Type B pancreatic cell (in vitro differentiated cells): ENCODE results near the gene HNRNPDL. TPM values are rescaled to one million over a fixed set of nuclear protein-coding genes. Genes with fewer than 3 reads are reported as not detected.

Experiments used
- DNase-seq: peaks from one replicate; pipeline ENCODE4 v3.0.0; 2021; ENCODE audit warnings: mixed read lengths; ENCODE audit not compliant: unreplicated experiment; ENCODE audit errors: extremely low spot score
- H3K27ac Mint-ChIP-seq: 2 replicates; pipeline ENCODE4 v1.8.0; 2021; ENCODE audit warnings: mild to moderate bottlenecking, mixed read lengths
- H3K27me3 Mint-ChIP-seq: 2 replicates; pipeline ENCODE4 v1.8.0; 2021; ENCODE audit warnings: mixed read lengths
- H3K36me3 Mint-ChIP-seq: 2 replicates; pipeline ENCODE4 v1.8.0; 2021; ENCODE audit warnings: mixed read lengths
- H3K4me1 Mint-ChIP-seq: one replicate; pipeline ENCODE4 v1.8.0; 2021; ENCODE audit warnings: mixed read lengths; ENCODE audit not compliant: unreplicated experiment
- H3K4me3 Mint-ChIP-seq: 2 replicates; pipeline ENCODE4 v1.8.0; 2021; ENCODE audit warnings: mild to moderate bottlenecking, mixed read lengths
- H3K9me3 Mint-ChIP-seq: 2 replicates; pipeline ENCODE4 v1.8.0; 2021; ENCODE audit warnings: mixed read lengths
- CTCF ChIP-seq: fragments of 200-600 bp; sonication (generic); conservative IDR thresholded peaks from 2 replicates; pipeline ENCODE4 v1.5.0; 2021; ENCODE audit warnings: antibody characterized with exemption, mild to moderate bottlenecking
- total RNA-seq: library from RNA; stranded (reverse); gene quantifications from 2 replicates; pipeline ENCODE4 v1.2.1, GENCODE V29; 2021; ENCODE audit warnings: low replicate concordance

Gene HNRNPDL
- total RNA-seq, 1 donor from 2014 or later = 448 TPM

GRCh38 chr4:82373816-82374625 lies 56.2 kb downstream of the HNRNPDL start, which contains the start of gene HNRNPD:
Gene HNRNPD, minus strand, starts transcription at chr4:82373991. Its CDS starts 313 bp downstream, at chr4:82373678.
- Mint-ChIP-seq H3K4me3 (peak within 1 kb of the TSS; percentile 92), H3K9me3 (no peaks in the 10 kb centered on the region), H3K27me3 (no peaks in the 10 kb centered on the region), H3K4me1 (peaks cover 26% of the 10 kb centered on the region), H3K27ac (peak within 1 kb of the TSS; percentile 100), H3K36me3 (peaks cover 40% of the 10 kb centered on the region)
- TF ChIP-seq CTCF = no peak
- DNase-seq = peak; percentile 98

- peak overlapping the region; percentile 92 for H3K4me3 Mint-ChIP-seq
- no peaks in the 10 kb centered on the region for H3K27me3 Mint-ChIP-seq
- DNase-seq = no peak
- peak overlapping the region; percentile 100 for H3K27ac Mint-ChIP-seq
- H3K4me1 Mint-ChIP-seq = peaks cover 32% of the 10 kb centered on the region
- H3K9me3 Mint-ChIP-seq = no peaks in the 10 kb centered on the region
- H3K36me3 Mint-ChIP-seq = peaks cover 44% of the 10 kb centered on the region
- TF ChIP-seq CTCF = no peak
Observed at GRCh38 chr4:82373486-82373815, 56.8 kb downstream of the HNRNPDL start.

Other genes with a start within 250 kb of the HNRNPDL start
- 225 and 367 TPM in 2 replicates for gene HNRNPD, start 56.5 kb downstream of the HNRNPDL start, total RNA-seq
- gene ENOPH1, start 128 bp upstream of the HNRNPDL start, total RNA-seq = 33.1 and 35.6 TPM in 2 replicates
- gene TMEM150C, start 131.5 kb upstream of the HNRNPDL start, total RNA-seq = 5.7 and 7.8 TPM in 2 replicates